K562 (cell line): ENCODE results near the gene ACYP2. TPM values are rescaled to one million over a fixed set of nuclear protein-coding genes. Genes with fewer than 3 reads are reported as not detected.

Experiments
- ATAC-seq: fragments of 200-7000 bp; cut with Tn5 transposase; 3 replicates; pipeline ENCODE4 v1.9.1; 2020; ENCODE audit warnings: moderate library complexity
- BruUV-seq: library from RNA; stranded (reverse); fragments of 400-500 nt; replicated peaks from 2 replicates; lab custom pipeline; 2021; lab: Mats Ljungman, UMichigan
- CTCF ChIA-PET: fragments of 300-600 bp; formaldehyde crosslinking; extraction: SDS; loops from one replicate; lab custom pipeline; 2021; ENCODE audit warnings: low intra/inter-chr PET ratio; lab: Yijun Ruan, JAX
- POLR2A ChIA-PET: fragments of 300-600, 350-650 bp; sonication (Branson Sonifier 250); formaldehyde crosslinking; extraction: SDS; loops from one replicate; lab custom pipeline; 2021; ENCODE audit warnings: antibody characterized with exemption, inconsistent platforms; lab: Yijun Ruan, JAX
- DNase-seq, 4 experiments: peaks; one replicate each; pipeline versions ENCODE4 v3.0.0 to v3.0.0-alpha.2; 2011 to 2018; ENCODE audit warnings: low spot score in 3 of 4, mixed read lengths in 3 of 4; ENCODE audit errors: extremely low read depth in 1 of 4
- FAIRE-seq: peaks from 2 replicates; lab custom pipeline; 2011; peaks lifted over from hg19 to GRCh38; lab: Jason Lieb, UNC
- H2AFZ ChIP-seq: 2 replicates; pipeline ENCODE4 v1.6.0; 2011; ENCODE audit warnings: low read depth, low read length, control low read depth, inconsistent platforms
- H3K27ac ChIP-seq: fragments of 200-600 bp; 3 replicates; pipeline ENCODE4 v1.8.0; 2011; ENCODE audit warnings: low read depth, mild to moderate bottlenecking, control low read depth, inconsistent platforms, low read length, moderate library complexity, mixed read lengths; ENCODE audit errors: extremely low read depth
- H3K27me3 ChIP-seq, 2 experiments: fragments of 300-600 bp in 1 of 2; 2 replicates in 1 of 2; 3 replicates in 1 of 2; pipeline versions ENCODE4 v1.6.0 to v1.8.0; 2011; ENCODE audit warnings: inconsistent platforms in 2 of 2, low read length in 2 of 2, mild to moderate bottlenecking in 1 of 2, mixed read lengths in 1 of 2, moderate library complexity in 1 of 2; ENCODE audit not compliant: control insufficient read depth in 2 of 2, insufficient read depth in 2 of 2
- H3K36me3 ChIP-seq: fragments of 300-600 bp; 3 replicates; pipeline ENCODE4 v1.8.0; 2011; ENCODE audit warnings: mild to moderate bottlenecking, low read length, inconsistent platforms; ENCODE audit not compliant: control insufficient read depth, insufficient read depth
- H3K4me1 ChIP-seq, 2 experiments: fragments of 200-600 bp in 1 of 2; replicated peaks in 1 of 2; 2 replicates in 1 of 2; 3 replicates in 1 of 2; pipeline versions ENCODE4 v1.5.1 to v1.8.0; 2011; ENCODE audit warnings: inconsistent platforms in 2 of 2, low read length in 2 of 2, mild to moderate bottlenecking in 1 of 2, mixed read lengths in 1 of 2, moderate library complexity in 1 of 2; ENCODE audit not compliant: control insufficient read depth in 2 of 2, insufficient read depth in 2 of 2
- H3K4me2 ChIP-seq: 2 replicates; pipeline ENCODE4 v1.6.1; 2011; ENCODE audit warnings: low read length, control low read depth, inconsistent platforms, mixed read lengths; ENCODE audit not compliant: insufficient read depth
- H3K4me3 ChIP-seq: fragments of 200-600 bp; sonication (generic), shearing (Covaris generic); 2 replicates; pipeline ENCODE4 v1.5.1; 2016; ENCODE audit warnings: control low read depth, inconsistent platforms
- H3K79me2 ChIP-seq: fragments of 200-600 bp; 3 replicates; pipeline ENCODE4 v1.8.0; 2011; ENCODE audit warnings: low read length, inconsistent platforms; ENCODE audit not compliant: control insufficient read depth, insufficient read depth
- H3K9ac ChIP-seq, 2 experiments: 2 replicates each; pipeline versions ENCODE4 v1.6.0 to v1.6.1; 2011; ENCODE audit warnings: low read depth in 2 of 2, low read length in 2 of 2, control low read depth in 1 of 2, inconsistent platforms in 1 of 2, mild to moderate bottlenecking in 1 of 2, mixed read lengths in 1 of 2; ENCODE audit not compliant: insufficient read depth in 1 of 2
- H3K9me1 ChIP-seq: one replicate; pipeline ENCODE4 v1.6.0; 2011; ENCODE audit warnings: inconsistent platforms, mild to moderate bottlenecking, low read length, moderate library complexity; ENCODE audit not compliant: control insufficient read depth, insufficient read depth
- H3K9me3 ChIP-seq: replicated peaks from 2 replicates; pipeline ENCODE4 v1.5.1; 2011; ENCODE audit warnings: low read depth, low read length, inconsistent platforms; ENCODE audit not compliant: control insufficient read depth, insufficient read depth
- H4K20me1 ChIP-seq: replicated peaks from 2 replicates; pipeline ENCODE4 v1.6.1; 2011; ENCODE audit warnings: low read length, inconsistent platforms, mixed read lengths; ENCODE audit not compliant: control insufficient read depth, insufficient read depth
- CXXC5 ChIP-seq: fragments of 250-450 bp; sonication (Bioruptor Pico); IDR thresholded peaks from 2 replicates; pipeline ENCODE4 v1.8.0; 2022; ENCODE audit warnings: inconsistent platforms, mild to moderate bottlenecking, moderate library complexity
- FOXJ3 ChIP-seq: sonication (generic); formaldehyde crosslinking; IDR thresholded peaks from 2 replicates; pipeline ENCODE4 v1.4.0; 2020; ENCODE audit warnings: mild to moderate bottlenecking, missing genetic modification reagents
- OTX1 ChIP-seq: fragments of 450-650 bp; formaldehyde crosslinking; IDR thresholded peaks from 2 replicates; pipeline ENCODE4 v1.4.0; 2022; ENCODE audit warnings: mild to moderate bottlenecking
- SRF ChIP-seq, 2 experiments: fragments of 250-450, 450-650 bp in 1 of 2; sonication (Bioruptor Pico) in 1 of 2; sonication (generic) in 1 of 2; formaldehyde crosslinking; IDR thresholded peaks; 2 replicates each; pipeline versions ENCODE4 v1.5.0 to v1.5.1; 2020 to 2022; ENCODE audit warnings: mild to moderate bottlenecking in 1 of 2, missing genetic modification reagents in 1 of 2
- VEZF1 ChIP-seq: fragments of 200-800 bp; sonication (Bioruptor generic); IDR thresholded peaks from 2 replicates; pipeline ENCODE4 v1.6.1; 2017; ENCODE audit warnings: missing genetic modification characterization, missing compliant biosample characterization
- ZNF23 ChIP-seq: fragments of 250-450 bp; sonication (Bioruptor Pico); IDR thresholded peaks from 2 replicates; pipeline ENCODE4 v1.4.0; 2020; ENCODE audit warnings: mild to moderate bottlenecking
- ZNF586 ChIP-seq: fragments of 450-650 bp; formaldehyde crosslinking; conservative IDR thresholded peaks from 2 replicates; pipeline ENCODE4 v1.4.0; 2020; ENCODE audit warnings: mild to moderate bottlenecking, moderate library complexity
- in situ Hi-C: fragments of 300-500 bp; cut with MboI; formaldehyde crosslinking; loops from 4 replicates; pipeline ENCODE4 v1.15.0; 2018; ENCODE audit warnings: inconsistent platforms, mixed read lengths
- intact Hi-C: fragments of 100-400 bp; cut with micrococcal nuclease; formaldehyde crosslinking; loops from 2 replicates; pipeline ENCODE4 v1.14.2; 2022
- polyA plus RNA-seq, 8 experiments: library from polyadenylated mRNA; depleted of rRNA in 4 of 8; stranded (reverse) in 5 of 8; unstranded in 3 of 8; fragments of >200 nt; fragmentation: Nextera tagmentation in 2 of 8; fragmentation: Illumina TruSeq in 1 of 8; extraction: Ambion mirVana in 2 of 8; extraction: Trizol in 1 of 8; gene quantifications; 2 replicates each; pipeline versions ENCODE4 v1.2.1 to v1.2.3, GENCODE V29; 2011 to 2014; ENCODE audit warnings: inconsistent platforms in 1 of 8, missing spikeins in 1 of 8
- total RNA-seq, 7 experiments: library from RNA; depleted of rRNA in 6 of 7; stranded (reverse); fragments of >200 nt in 6 of 7; fragmentation: Illumina TruSeq in 2 of 7; extraction: Trizol in 2 of 7; gene quantifications; 2 replicates each; pipeline versions ENCODE4 v1.2.1 to v1.2.3, GENCODE V29; 2011 to 2021; ENCODE audit warnings: low replicate concordance in 1 of 7
- TF ChIP-seq, protein P1 (sequence below): IDR thresholded peaks from 2 replicates; pipeline ENCODE4 v1.6.1; 2016; ENCODE audit warnings: missing genetic modification characterization, missing compliant biosample characterization

ACYP2 gene
- total and polyA plus RNA-seq, 9 of the 15 experiments (the other 6 are each of a cell fraction or from before 2014, with no cell fraction given), result 1.0 to 4.1 (median 2.0) TPM

DNA sequence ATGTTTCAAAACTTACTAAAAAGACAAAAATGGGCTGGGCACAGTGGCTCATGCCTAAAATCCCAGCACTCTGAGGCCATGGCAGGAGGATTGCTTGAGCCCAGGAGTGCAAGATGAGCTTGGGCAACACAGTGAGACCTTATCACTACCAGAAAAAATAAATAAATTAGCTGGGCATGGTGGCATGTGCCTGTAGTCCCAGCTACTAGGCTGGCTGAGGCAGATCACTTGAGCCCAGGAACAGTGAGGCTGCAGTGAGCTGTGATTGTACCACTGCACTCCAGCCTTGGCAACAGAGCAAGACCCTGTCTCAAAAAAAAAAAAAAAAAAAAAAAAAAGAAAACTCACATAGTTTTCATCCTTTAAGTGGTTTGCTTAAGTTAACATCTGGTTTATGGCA, 134.2 kb downstream of the ACYP2 start:
- Histone ChIP-seq H3K4me2 (no peak overlapping the region), H3K36me3 (peaks cover 14% of the 10 kb centered on the region; the same call in 2 of the 3 replicates), H3K9me3 (no peaks in the 10 kb centered on the region), H3K79me2 (peaks cover 80% of the 10 kb centered on the region), H4K20me1 (peaks cover 12% of the 10 kb centered on the region), H3K4me1 (no peaks in the 10 kb centered on the region), H3K4me3 (no peak overlapping the region), H3K9ac (no peak overlapping the region), H2AFZ (no peak overlapping the region), H3K27ac (no peak overlapping the region), H3K27me3 (no peaks in the 10 kb centered on the region; a peak in 1 of 5 replicates), H3K9me1 (no peaks in the 10 kb centered on the region)
- in situ Hi-C loops, result no loop called here
- POLR2A ChIA-PET, result no interaction called here
- FAIRE-seq (no peak), DNase-seq (no peak), ATAC-seq (no peak)
- intact Hi-C loops, result no loop called here
- CTCF ChIA-PET, result no interaction called here
- BruUV-seq, result no TSS peak
- TF ChIP-seq OTX1 (CRISPR knock-in tag), result no peak
- TF ChIP-seq VEZF1 (CRISPR knock-in tag), result no peak
- no peak for TF ChIP-seq ZNF23
- TF ChIP-seq, protein P1, sequence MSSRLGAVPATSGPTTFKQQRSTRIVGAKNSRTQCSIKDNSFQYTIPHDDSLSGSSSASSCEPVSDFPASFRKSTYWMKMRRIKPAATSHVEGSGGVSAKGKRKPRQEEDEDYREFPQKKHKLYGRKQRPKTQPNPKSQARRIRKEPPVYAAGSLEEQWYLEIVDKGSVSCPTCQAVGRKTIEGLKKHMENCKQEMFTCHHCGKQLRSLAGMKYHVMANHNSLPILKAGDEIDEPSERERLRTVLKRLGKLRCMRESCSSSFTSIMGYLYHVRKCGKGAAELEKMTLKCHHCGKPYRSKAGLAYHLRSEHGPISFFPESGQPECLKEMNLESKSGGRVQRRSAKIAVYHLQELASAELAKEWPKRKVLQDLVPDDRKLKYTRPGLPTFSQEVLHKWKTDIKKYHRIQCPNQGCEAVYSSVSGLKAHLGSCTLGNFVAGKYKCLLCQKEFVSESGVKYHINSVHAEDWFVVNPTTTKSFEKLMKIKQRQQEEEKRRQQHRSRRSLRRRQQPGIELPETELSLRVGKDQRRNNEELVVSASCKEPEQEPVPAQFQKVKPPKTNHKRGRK (tag), result no peak
- TF ChIP-seq SRF (CRISPR knock-in tag; IDR thresholded peaks at IDR 0.05), result no peak
- no peak for TF ChIP-seq ZNF586
- no peak for TF ChIP-seq FOXJ3
- no peak for TF ChIP-seq CXXC5 (CRISPR knock-in tag)
